Measurements from ENCODE around the gene BEST4.

The BEST4 gene

GRCh38 chr1:44735992-44736391, 52.0 kb downstream of the BEST4 start:
- TF ChIP-seq CTCF (IDR thresholded peaks at IDR 0.05; ENCODE audit: insufficient read depth, low read depth, low read length, missing control alignments), result no peak
- no peak overlapping the region for H3K4me3 ChIP-seq (ENCODE audit: low read length)
- no peak for DNase-seq (ENCODE audit: low read depth)

GRCh38 chr1:44733784-44734183, 54.2 kb downstream of the BEST4 start:
- H3K4me3 ChIP-seq (ENCODE audit: low read length), result no peak overlapping the region
- no peak for DNase-seq (ENCODE audit: low read depth)
- TF ChIP-seq CTCF (IDR thresholded peaks at IDR 0.05; ENCODE audit: insufficient read depth, low read depth, low read length, missing control alignments), result no peak
